Mesodermal cell (in vitro differentiated cells): ENCODE data around the gene KCNH3.

ENCODE experiments used
- H3K27ac ChIP-seq: 2 replicates; pipeline ENCODE4 v1.7.0; 2013; ENCODE audit warnings: mild to moderate bottlenecking, low read depth, low read length, moderate library complexity; ENCODE audit not compliant: severe bottlenecking
- H3K36me3 ChIP-seq: 2 replicates; pipeline ENCODE4 v1.7.1; 2013; ENCODE audit warnings: mild to moderate bottlenecking, low read length, moderate library complexity; ENCODE audit not compliant: control insufficient read depth, insufficient read depth
- H3K4me1 ChIP-seq: one replicate; pipeline ENCODE4 v1.7.1; 2013; ENCODE audit warnings: mild to moderate bottlenecking, low read length; ENCODE audit not compliant: insufficient read depth, control insufficient read depth, poor library complexity, severe bottlenecking
- H3K4me3 ChIP-seq: 2 replicates; pipeline ENCODE4 v1.7.0; 2013; ENCODE audit warnings: low read length, control low read depth, mild to moderate bottlenecking; ENCODE audit not compliant: insufficient read depth, poor library complexity, severe bottlenecking; ENCODE audit errors: extremely low read depth
- H3K9me3 ChIP-seq: 2 replicates; pipeline ENCODE4 v1.7.1; 2013; ENCODE audit warnings: mild to moderate bottlenecking, low read length, moderate library complexity; ENCODE audit not compliant: control insufficient read depth
- WGBS, 2 experiments: methylation state at CpG; one replicate each; pipeline ENCODE4 v1.1.5; 2013; ENCODE audit warnings: missing lambda C conversion rate in 2 of 2; ENCODE audit not compliant: insufficient coverage in 2 of 2; 5-methylcytosine and 5-hydroxymethylcytosine counted together

Gene KCNH3

GRCh38 chr12:49548481-49548821 is 9.6 kb downstream of the KCNH3 start:
- WGBS, 2 experiments = 85 to 96% methylated on average over 4 to 7 of the region's 8 CpGs

DNA sequence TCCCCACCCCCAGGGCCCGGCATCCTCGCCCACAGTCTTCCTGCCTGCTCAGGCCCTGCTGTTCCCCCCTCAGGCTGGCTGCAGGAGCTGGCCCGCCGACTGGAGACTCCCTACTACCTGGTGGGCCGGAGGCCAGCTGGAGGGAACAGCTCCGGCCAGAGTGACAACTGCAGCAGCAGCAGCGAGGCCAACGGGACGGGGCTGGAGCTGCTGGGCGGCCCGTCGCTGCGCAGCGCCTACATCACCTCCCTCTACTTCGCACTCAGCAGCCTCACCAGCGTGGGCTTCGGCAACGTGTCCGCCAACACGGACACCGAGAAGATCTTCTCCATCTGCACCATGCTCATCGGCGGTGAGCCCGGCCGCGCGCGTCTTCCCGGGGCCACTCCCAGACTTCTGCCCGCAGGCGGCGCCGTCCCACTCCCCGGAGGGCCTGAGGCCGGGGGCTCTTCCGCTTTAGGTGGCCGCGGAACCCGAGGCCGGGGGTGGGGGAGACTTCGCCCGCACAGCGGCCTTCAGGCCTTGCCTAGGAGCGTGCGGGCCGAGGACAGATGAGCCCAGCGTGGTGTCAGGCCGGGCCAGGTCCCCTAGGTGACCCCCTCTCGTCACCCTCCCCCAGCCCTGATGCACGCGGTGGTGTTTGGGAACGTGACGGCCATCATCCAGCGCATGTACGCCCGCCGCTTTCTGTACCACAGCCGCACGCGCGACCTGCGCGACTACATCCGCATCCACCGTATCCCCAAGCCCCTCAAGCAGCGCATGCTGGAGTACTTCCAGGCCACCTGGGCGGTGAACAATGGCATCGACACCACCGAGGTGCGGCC is 10.2 kb downstream of the KCNH3 start:
- 36 to 56% methylated on average over 42 to 54 of the region's 70 CpGs for WGBS, 2 experiments
- Histone ChIP-seq H3K27ac (no peak overlapping the region), H3K9me3 (no peaks in the 10 kb centered on the region), H3K4me1 (peaks cover 7% of the 10 kb centered on the region), H3K4me3 (no peak overlapping the region), H3K36me3 (no peaks in the 10 kb centered on the region)

More at GRCh38 chr12:49548481-49548821, 9.6 kb downstream of the KCNH3 start:
- no peaks in the 10 kb centered on the region for H3K9me3 ChIP-seq
- peaks cover 7% of the 10 kb centered on the region for H3K4me1 ChIP-seq
- no peak overlapping the region for H3K27ac ChIP-seq
- H3K4me3 ChIP-seq = no peak overlapping the region
- no peaks in the 10 kb centered on the region for H3K36me3 ChIP-seq

DNA sequence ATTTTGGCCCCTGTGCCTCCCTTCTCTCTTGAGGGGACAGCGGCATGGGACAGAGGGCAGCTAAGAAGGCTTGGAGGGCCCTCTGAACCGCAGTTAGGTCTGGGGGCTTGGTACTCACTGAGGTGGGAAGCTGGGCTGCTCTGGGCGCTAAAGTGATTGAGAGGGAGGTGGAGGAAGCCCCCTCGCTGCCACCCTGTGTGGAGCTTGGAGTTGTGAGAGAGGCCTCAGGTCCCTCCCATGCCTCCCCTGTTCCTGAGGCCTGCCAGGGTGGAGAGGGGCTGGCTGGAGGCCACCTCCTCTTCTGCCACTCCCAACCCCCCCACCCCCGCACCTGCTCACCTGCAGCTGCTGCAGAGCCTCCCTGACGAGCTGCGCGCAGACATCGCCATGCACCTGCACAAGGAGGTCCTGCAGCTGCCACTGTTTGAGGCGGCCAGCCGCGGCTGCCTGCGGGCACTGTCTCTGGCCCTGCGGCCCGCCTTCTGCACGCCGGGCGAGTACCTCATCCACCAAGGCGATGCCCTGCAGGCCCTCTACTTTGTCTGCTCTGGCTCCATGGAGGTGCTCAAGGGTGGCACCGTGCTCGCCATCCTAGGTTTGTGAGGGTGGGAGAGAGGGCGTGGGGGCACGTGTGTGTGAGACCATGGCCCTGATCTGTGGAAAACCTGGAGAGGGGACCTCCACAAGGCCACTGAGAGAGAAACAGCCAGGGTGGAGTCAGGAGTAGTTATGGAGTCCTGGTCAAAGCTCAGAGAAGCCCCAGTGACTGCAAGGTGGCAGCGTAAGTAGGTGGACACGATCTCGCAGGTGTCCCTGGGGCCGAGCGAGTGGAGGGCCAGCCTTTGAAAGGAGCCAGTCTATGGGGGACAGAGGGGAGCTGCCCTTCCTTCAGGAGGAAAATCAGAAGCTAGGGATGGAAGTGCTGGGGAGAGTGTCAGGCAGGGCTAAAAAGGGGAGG is 11.2 kb downstream of the KCNH3 start:
- Histone ChIP-seq H3K36me3 (no peaks in the 10 kb centered on the region), H3K9me3 (no peaks in the 10 kb centered on the region), H3K4me1 (peaks cover 7% of the 10 kb centered on the region), H3K4me3 (no peak overlapping the region), H3K27ac (no peak overlapping the region)
- 92 to 94% methylated on average over 21 to 22 of the region's 28 CpGs for WGBS, 2 experiments

- WGBS, 2 experiments = 86 to 87% methylated on average over 3 of the region's 6 CpGs
- H3K9me3 ChIP-seq = no peaks in the 10 kb centered on the region
- peaks cover 11% of the 10 kb centered on the region for H3K4me1 ChIP-seq
- peaks cover under 1% of the 10 kb centered on the region for H3K36me3 ChIP-seq
- H3K27ac ChIP-seq = no peak overlapping the region
- no peak overlapping the region for H3K4me3 ChIP-seq
Measured at GRCh38 chr12:49550693-49551252, 11.9 kb downstream of the KCNH3 start.

DNA sequence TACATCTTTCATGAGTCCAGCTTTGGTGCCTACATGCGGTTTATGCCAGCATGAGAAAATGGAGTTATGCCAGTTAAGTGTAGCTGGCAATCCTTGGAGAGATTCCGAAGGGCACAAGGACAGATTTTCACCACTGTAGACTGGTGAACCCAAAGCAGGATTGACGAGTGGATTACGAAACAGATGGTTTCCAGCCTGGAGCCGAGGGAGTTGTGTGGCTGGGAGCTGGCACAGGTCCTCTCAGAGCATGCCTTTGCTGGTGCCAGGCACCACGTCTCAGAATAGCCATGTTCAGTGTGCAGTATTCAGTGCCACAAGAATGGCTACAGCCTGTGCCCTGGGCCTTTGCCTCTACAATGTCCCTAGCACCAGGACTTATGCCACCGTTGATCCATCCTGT is 13.2 kb downstream of the KCNH3 start:
- Histone ChIP-seq H3K9me3 (no peaks in the 10 kb centered on the region), H3K4me3 (no peak overlapping the region), H3K27ac (no peak overlapping the region), H3K4me1 (peaks cover 11% of the 10 kb centered on the region), H3K36me3 (peaks cover 12% of the 10 kb centered on the region)
- WGBS, 2 experiments = 89 to 90% methylated on average over 7 of the region's 7 CpGs

GRCh38 chr12:49552425-49552824 is 13.6 kb downstream of the KCNH3 start:
- peaks cover 11% of the 10 kb centered on the region for H3K4me1 ChIP-seq
- no peak overlapping the region for H3K4me3 ChIP-seq
- H3K9me3 ChIP-seq = no peaks in the 10 kb centered on the region
- no peak overlapping the region for H3K27ac ChIP-seq
- peaks cover 16% of the 10 kb centered on the region for H3K36me3 ChIP-seq
- WGBS, 2 experiments = 81 to 98% methylated on average over 6 to 8 of the region's 9 CpGs

DNA sequence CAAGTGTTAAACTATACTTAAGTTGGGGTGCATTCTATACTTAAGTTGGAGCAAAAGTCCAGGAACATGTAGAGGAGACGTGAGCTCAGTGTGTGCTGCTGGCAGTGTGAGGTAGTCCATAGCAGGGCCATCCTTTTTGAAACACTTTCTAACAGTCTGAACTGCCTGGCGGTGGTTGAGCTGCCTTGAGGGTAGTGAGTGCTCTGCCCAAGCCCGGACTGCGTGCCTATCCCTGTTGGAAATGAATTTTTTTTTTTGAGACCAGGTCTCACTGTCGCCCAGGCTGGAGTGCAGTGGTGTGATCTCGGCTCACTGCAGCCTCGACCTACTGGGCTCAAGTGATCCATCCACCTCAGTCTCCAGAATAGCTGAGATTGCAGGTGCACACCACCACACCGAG is 14.1 kb downstream of the KCNH3 start:
- 80 to 88% methylated on average over 7 to 8 of the region's 8 CpGs for WGBS, 2 experiments
- Histone ChIP-seq H3K4me1 (peaks cover 11% of the 10 kb centered on the region), H3K27ac (no peak overlapping the region), H3K9me3 (no peaks in the 10 kb centered on the region), H3K4me3 (no peak overlapping the region), H3K36me3 (peaks cover 20% of the 10 kb centered on the region)

- Histone ChIP-seq H3K4me3 (no peak overlapping the region), H3K36me3 (peaks cover 28% of the 10 kb centered on the region), H3K4me1 (peaks cover 11% of the 10 kb centered on the region), H3K27ac (no peak overlapping the region), H3K9me3 (no peaks in the 10 kb centered on the region)
- 29 to 69% methylated on average over 1 to 2 of the region's 2 CpGs for WGBS, 2 experiments
Measured at GRCh38 chr12:49553512-49554088, 14.8 kb downstream of the KCNH3 start.

DNA sequence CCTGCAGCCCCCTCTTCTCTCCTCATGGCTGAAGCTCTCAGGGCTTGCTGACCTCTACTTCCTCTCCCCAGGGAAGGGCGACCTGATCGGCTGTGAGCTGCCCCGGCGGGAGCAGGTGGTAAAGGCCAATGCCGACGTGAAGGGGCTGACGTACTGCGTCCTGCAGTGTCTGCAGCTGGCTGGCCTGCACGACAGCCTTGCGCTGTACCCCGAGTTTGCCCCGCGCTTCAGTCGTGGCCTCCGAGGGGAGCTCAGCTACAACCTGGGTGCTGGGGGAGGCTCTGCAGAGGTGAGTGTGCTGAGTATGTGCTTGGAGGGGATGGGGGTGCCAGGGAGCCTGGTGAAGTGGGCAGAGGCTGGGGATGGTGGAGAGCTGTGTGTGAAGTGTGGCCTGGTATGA is 15.4 kb downstream of the KCNH3 start:
- no peak overlapping the region for H3K27ac ChIP-seq
- no peak overlapping the region for H3K4me3 ChIP-seq
- H3K36me3 ChIP-seq = peaks cover 34% of the 10 kb centered on the region
- H3K4me1 ChIP-seq = peaks cover 5% of the 10 kb centered on the region
- H3K9me3 ChIP-seq = no peaks in the 10 kb centered on the region
- 84 to 94% methylated on average over 7 to 15 of the region's 15 CpGs for WGBS, 2 experiments

- Histone ChIP-seq H3K4me3 (no peak overlapping the region), H3K9me3 (no peaks in the 10 kb centered on the region), H3K27ac (no peak overlapping the region), H3K36me3 (peaks cover 50% of the 10 kb centered on the region), H3K4me1 (peaks cover 4% of the 10 kb centered on the region)
- 95 to 97% methylated on average over 12 to 14 of the region's 18 CpGs for whole genome bisulfite sequencing, 2 experiments
Measured at GRCh38 chr12:49555631-49556390, 17.0 kb downstream of the KCNH3 start.
